H9 (cell line): Measurements from ENCODE around the gene DPP10. TPM values are rescaled to one million over a fixed set of nuclear protein-coding genes. Genes with fewer than 3 reads are reported as not detected.
A peak's percentile ranks its signal among the peaks of the same experiment; 100 is the strongest.

Source experiments
- DNase-seq: peaks from one replicate; pipeline ENCODE4 v3.0.0-alpha.2; 2017
- H2AFZ ChIP-seq: one replicate; pipeline ENCODE4 v1.6.1; 2013; ENCODE audit warnings: mild to moderate bottlenecking, low read length, control low read depth, moderate library complexity
- H2AK5ac ChIP-seq: 2 replicates; pipeline ENCODE4 v1.6.1; 2013; ENCODE audit warnings: low read length, control low read depth, mixed read lengths; ENCODE audit not compliant: insufficient read length
- H2BK120ac ChIP-seq: one replicate; pipeline ENCODE4 v1.6.1; 2013; ENCODE audit warnings: low read depth, mild to moderate bottlenecking, low read length, control low read depth, inconsistent platforms; ENCODE audit not compliant: poor library complexity, severe bottlenecking
- H2BK12ac ChIP-seq: 2 replicates; pipeline ENCODE4 v1.6.1; 2013; ENCODE audit warnings: low read length, control low read depth, mixed read lengths, low read depth; ENCODE audit not compliant: insufficient read length
- H2BK15ac ChIP-seq: 2 replicates; pipeline ENCODE4 v1.6.1; 2013; ENCODE audit warnings: low read depth, low read length, control low read depth
- H2BK20ac ChIP-seq: one replicate; pipeline ENCODE4 v1.6.1; 2013; ENCODE audit warnings: low read depth, mild to moderate bottlenecking, low read length, control low read depth, inconsistent platforms; ENCODE audit not compliant: poor library complexity, severe bottlenecking
- H2BK5ac ChIP-seq: 2 replicates; pipeline ENCODE4 v1.6.1; 2013; ENCODE audit warnings: low read length, control low read depth, mixed read lengths; ENCODE audit not compliant: insufficient read length
- H3K14ac ChIP-seq: 2 replicates; pipeline ENCODE4 v1.6.1; 2013; ENCODE audit warnings: low read length, control low read depth; ENCODE audit not compliant: insufficient read depth
- H3K18ac ChIP-seq: 2 replicates; pipeline ENCODE4 v1.6.1; 2013; ENCODE audit warnings: low read depth, mild to moderate bottlenecking, mixed read lengths, low read length, control low read depth; ENCODE audit not compliant: insufficient read length
- H3K23ac ChIP-seq: 2 replicates; pipeline ENCODE4 v1.6.1; 2013; ENCODE audit warnings: low read length, control low read depth, mixed read lengths, low read depth; ENCODE audit not compliant: insufficient read length
- H3K23me2 ChIP-seq: 2 replicates; pipeline ENCODE4 v1.6.1; 2013; ENCODE audit warnings: low read depth, mild to moderate bottlenecking, mixed read lengths, low read length, control low read depth; ENCODE audit not compliant: insufficient read length, poor library complexity, severe bottlenecking
- H3K27ac ChIP-seq: 2 replicates; pipeline ENCODE4 v1.5.1; 2013; ENCODE audit warnings: low read length, control low read depth, mixed read lengths, low read depth; ENCODE audit not compliant: insufficient read length
- H3K27me3 ChIP-seq: 2 replicates; pipeline ENCODE4 v1.6.1; 2013; ENCODE audit warnings: low read length, control low read depth, inconsistent platforms; ENCODE audit not compliant: insufficient read depth
- H3K4ac ChIP-seq: 2 replicates; pipeline ENCODE4 v1.6.1; 2013; ENCODE audit warnings: low read depth, mild to moderate bottlenecking, control low read depth, inconsistent platforms, low read length, moderate library complexity
- H3K4me1 ChIP-seq: 2 replicates; pipeline ENCODE4 v1.6.1; 2013; ENCODE audit warnings: low read length, control low read depth, inconsistent platforms; ENCODE audit not compliant: insufficient read depth
- H3K4me2 ChIP-seq: 2 replicates; pipeline ENCODE4 v1.6.1; 2013; ENCODE audit warnings: low read length, control low read depth, mixed read lengths; ENCODE audit not compliant: insufficient read length, insufficient read depth
- H3K56ac ChIP-seq: 2 replicates; pipeline ENCODE4 v1.6.1; 2013; ENCODE audit warnings: low read depth, mild to moderate bottlenecking, mixed read lengths, low read length, control low read depth; ENCODE audit not compliant: insufficient read length
- H3K79me1 ChIP-seq: 2 replicates; pipeline ENCODE4 v1.6.1; 2013; ENCODE audit warnings: low read depth, mild to moderate bottlenecking, moderate library complexity, low read length, control low read depth, inconsistent platforms; ENCODE audit not compliant: insufficient read depth, poor library complexity, severe bottlenecking
- H3K79me2 ChIP-seq: 2 replicates; pipeline ENCODE4 v1.6.1; 2013; ENCODE audit warnings: low read length, control low read depth, inconsistent platforms; ENCODE audit not compliant: insufficient read depth
- H3K9ac ChIP-seq: 2 replicates; pipeline ENCODE4 v1.6.1; 2013; ENCODE audit warnings: low read length, control low read depth, mixed read lengths; ENCODE audit not compliant: insufficient read length; ENCODE audit errors: extremely low read depth
- H3K9me3 ChIP-seq: one replicate; pipeline ENCODE4 v1.6.1; 2013; ENCODE audit warnings: low read depth, low read length, inconsistent platforms; ENCODE audit not compliant: control insufficient read depth
- H3T11ph ChIP-seq: one replicate; pipeline ENCODE4 v1.6.1; 2013; ENCODE audit warnings: mild to moderate bottlenecking, low read length, control low read depth, inconsistent platforms
- H4K20me1 ChIP-seq: one replicate; pipeline ENCODE4 v1.6.1; 2013; ENCODE audit not compliant: control insufficient read depth, insufficient read length, insufficient read depth
- H4K5ac ChIP-seq: 2 replicates; pipeline ENCODE4 v1.6.1; 2013; ENCODE audit warnings: low read depth, mild to moderate bottlenecking, mixed read lengths, low read length, control low read depth; ENCODE audit not compliant: insufficient read length
- H4K8ac ChIP-seq: replicated peaks from 2 replicates; pipeline ENCODE4 v1.6.1; 2013; ENCODE audit warnings: low read length, control low read depth, mixed read lengths, low read depth; ENCODE audit not compliant: insufficient read length
- H4K91ac ChIP-seq: 2 replicates; pipeline ENCODE4 v1.6.1; 2013; ENCODE audit warnings: low read depth, mild to moderate bottlenecking, moderate library complexity, mixed read lengths, low read length, control low read depth; ENCODE audit not compliant: insufficient read length
- H3K27ac Mint-ChIP-seq, 3 experiments: 2 replicates in 2 of 3; 3 replicates in 1 of 3; pipeline ENCODE4 v1.8.0; 2020 to 2021; ENCODE audit warnings: mixed read lengths in 3 of 3, mild to moderate bottlenecking in 1 of 3, moderate library complexity in 1 of 3
- H3K27me3 Mint-ChIP-seq: 2 replicates; pipeline ENCODE4 v1.8.0; 2021; ENCODE audit warnings: low read depth, mild to moderate bottlenecking, moderate library complexity, mixed read lengths
- H3K36me3 Mint-ChIP-seq, 3 experiments: 2 replicates in 2 of 3; 3 replicates in 1 of 3; pipeline ENCODE4 v1.8.0; 2020 to 2021; ENCODE audit warnings: low read depth in 3 of 3, mixed read lengths in 3 of 3; ENCODE audit not compliant: insufficient read depth in 1 of 3
- H3K4me1 Mint-ChIP-seq, 2 experiments: 2 replicates each; pipeline ENCODE4 v1.8.0; 2020; ENCODE audit warnings: mixed read lengths in 2 of 2
- H3K4me3 Mint-ChIP-seq, 2 experiments: 2 replicates in 1 of 2; 3 replicates in 1 of 2; pipeline ENCODE4 v1.8.0; 2020 to 2021; ENCODE audit warnings: mild to moderate bottlenecking in 2 of 2, mixed read lengths in 2 of 2, moderate library complexity in 1 of 2
- H3K9me3 Mint-ChIP-seq, 2 experiments: 2 replicates in 1 of 2; 3 replicates in 1 of 2; pipeline ENCODE4 v1.8.0; 2020; ENCODE audit warnings: mild to moderate bottlenecking in 2 of 2, mixed read lengths in 2 of 2, moderate library complexity in 1 of 2
- WGBS: extraction: QIAGEN DNeasy Blood & Tissue Kit; methylation state at CpG from one replicate; pipeline ENCODE4 v1.1.7; 2013; ENCODE audit warnings: missing lambda C conversion rate, low lambda C conversion rate, mixed read lengths; ENCODE audit not compliant: insufficient read length; ENCODE audit errors: extremely low coverage; 5-methylcytosine and 5-hydroxymethylcytosine counted together
- total RNA-seq: library from RNA; stranded (reverse); gene quantifications from 2 replicates; pipeline ENCODE4 v1.2.1, GENCODE V29; 2021
- TF ChIP-seq, protein P1 (sequence below): fragments of 200-600 bp; sonication (generic); conservative IDR thresholded peaks from 3 replicates; pipeline ENCODE4 v1.8.0; 2021; ENCODE audit warnings: antibody characterized with exemption, mild to moderate bottlenecking

DPP10 gene
- total RNA-seq, 1 experiment from 2014 or later, result 11.3 TPM

DNA sequence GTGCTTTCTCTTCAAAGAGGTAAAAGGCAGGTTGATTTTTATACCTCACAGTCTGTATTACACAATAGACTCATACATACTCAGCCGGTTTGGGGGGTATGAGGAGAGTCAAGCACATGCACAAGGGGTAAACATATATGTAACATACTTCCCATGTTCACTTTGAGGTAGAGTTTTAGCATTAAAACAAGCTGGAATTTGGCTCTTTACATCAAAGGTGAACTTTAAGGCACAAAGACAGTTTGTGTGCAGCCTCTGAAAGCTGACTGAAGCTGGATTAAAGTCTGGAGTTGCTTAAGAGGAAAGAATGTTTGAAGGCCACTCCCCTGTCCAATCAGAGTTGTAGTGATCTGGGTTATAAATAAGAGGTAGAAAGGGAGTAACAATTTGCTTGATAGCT, 282.0 kb downstream of the DPP10 start:
- no peak overlapping the region for H2AK5ac ChIP-seq
- H3K18ac ChIP-seq, result no peak overlapping the region
- Mint-ChIP-seq H3K27me3 (no peaks in the 10 kb centered on the region), H3K4me3 (no peak overlapping the region), H3K9me3 (peaks cover 7 to 11% of the 10 kb centered on the region in 2 experiments), H3K36me3 (peaks cover 0 to 24% (median 0%) of the 10 kb centered on the region in 3 experiments; a peak in 5 of 7 replicates), H3K4me1 (peaks cover 9 to 13% of the 10 kb centered on the region in 2 experiments), H3K27ac (no peak overlapping the region)
- no peak overlapping the region for H3K27ac ChIP-seq
- H3K4me1 ChIP-seq, result peaks cover 2% of the 10 kb centered on the region
- H2BK20ac ChIP-seq, result peak overlapping the region; percentile 11
- H4K8ac ChIP-seq, result no peak overlapping the region
- H3K23me2 ChIP-seq, result no peaks in the 10 kb centered on the region
- no peak overlapping the region for H3K4ac ChIP-seq
- no peak overlapping the region for H2AFZ ChIP-seq
- H3K79me2 ChIP-seq, result no peaks in the 10 kb centered on the region
- no peak overlapping the region for H2BK5ac ChIP-seq
- H3K56ac ChIP-seq, result no peak overlapping the region
- no peak overlapping the region for H3K4me2 ChIP-seq
- DNase-seq, result no peak
- no peak overlapping the region for H4K91ac ChIP-seq
- H2BK12ac ChIP-seq, result no peak overlapping the region
- no peaks in the 10 kb centered on the region for H4K20me1 ChIP-seq
- WGBS, result no CpG with 5 or more reads among the region's 1 CpG
- H3K79me1 ChIP-seq, result no peaks in the 10 kb centered on the region
- TF ChIP-seq, protein P1, sequence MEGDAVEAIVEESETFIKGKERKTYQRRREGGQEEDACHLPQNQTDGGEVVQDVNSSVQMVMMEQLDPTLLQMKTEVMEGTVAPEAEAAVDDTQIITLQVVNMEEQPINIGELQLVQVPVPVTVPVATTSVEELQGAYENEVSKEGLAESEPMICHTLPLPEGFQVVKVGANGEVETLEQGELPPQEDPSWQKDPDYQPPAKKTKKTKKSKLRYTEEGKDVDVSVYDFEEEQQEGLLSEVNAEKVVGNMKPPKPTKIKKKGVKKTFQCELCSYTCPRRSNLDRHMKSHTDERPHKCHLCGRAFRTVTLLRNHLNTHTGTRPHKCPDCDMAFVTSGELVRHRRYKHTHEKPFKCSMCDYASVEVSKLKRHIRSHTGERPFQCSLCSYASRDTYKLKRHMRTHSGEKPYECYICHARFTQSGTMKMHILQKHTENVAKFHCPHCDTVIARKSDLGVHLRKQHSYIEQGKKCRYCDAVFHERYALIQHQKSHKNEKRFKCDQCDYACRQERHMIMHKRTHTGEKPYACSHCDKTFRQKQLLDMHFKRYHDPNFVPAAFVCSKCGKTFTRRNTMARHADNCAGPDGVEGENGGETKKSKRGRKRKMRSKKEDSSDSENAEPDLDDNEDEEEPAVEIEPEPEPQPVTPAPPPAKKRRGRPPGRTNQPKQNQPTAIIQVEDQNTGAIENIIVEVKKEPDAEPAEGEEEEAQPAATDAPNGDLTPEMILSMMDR, result no peak
- no peak overlapping the region for H3K14ac ChIP-seq
- H3T11ph ChIP-seq, result no peak overlapping the region
- no peak overlapping the region for H4K5ac ChIP-seq
- H3K9ac ChIP-seq, result no peak overlapping the region
- H3K9me3 ChIP-seq, result no peaks in the 10 kb centered on the region
- no peak overlapping the region for H2BK15ac ChIP-seq
- no peak overlapping the region for H3K23ac ChIP-seq
- no peak overlapping the region for H2BK120ac ChIP-seq
- no peaks in the 10 kb centered on the region; the same call in 1 of the 2 replicates for H3K27me3 ChIP-seq
